Smooth muscle cell of the brain vasculature (primary cell): ENCODE measurements around the gene DBNDD1.
"Not testable (repeated sequence)": the region's sequence is repeated elsewhere in the genome, so short reads cannot be mapped to it uniquely, and the experiment has no call there.

Experiments used
- DNase-seq: peaks from one replicate; pipeline ENCODE4 v3.0.0-alpha.2; 2012; ENCODE audit warnings: low read depth, low spot score

The DBNDD1 gene

DNA sequence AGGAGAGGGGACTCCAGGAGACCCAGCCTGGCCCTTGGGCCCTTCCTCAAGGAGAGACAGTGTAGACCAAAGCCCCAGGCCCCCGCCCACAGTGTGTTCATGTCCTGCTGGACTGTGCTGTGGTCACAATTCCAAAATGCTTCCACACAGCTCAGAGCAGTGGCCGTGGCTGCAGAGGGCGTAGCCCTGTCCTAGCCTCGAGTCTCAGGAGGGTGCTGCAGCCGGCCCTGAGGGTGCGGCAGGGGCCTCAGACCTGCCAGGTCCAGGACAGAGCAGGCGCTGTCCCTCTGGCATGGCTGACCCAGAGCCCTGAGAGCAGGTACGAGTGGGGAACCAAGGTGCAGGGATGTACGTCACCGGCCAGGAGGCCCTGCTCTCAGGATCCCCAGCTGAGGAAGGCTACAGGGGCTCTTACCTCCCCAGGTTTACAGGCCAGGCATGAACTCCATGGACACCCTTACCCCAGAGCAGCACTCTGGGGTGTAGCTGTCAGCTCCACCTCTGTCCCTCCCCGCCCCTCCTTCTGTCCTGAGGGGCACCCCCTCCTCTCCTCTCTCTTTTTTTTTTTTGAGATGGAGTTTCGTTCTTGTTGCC lies 7.3 kb downstream of the DBNDD1 start:
- DNase-seq: no peak

DNA sequence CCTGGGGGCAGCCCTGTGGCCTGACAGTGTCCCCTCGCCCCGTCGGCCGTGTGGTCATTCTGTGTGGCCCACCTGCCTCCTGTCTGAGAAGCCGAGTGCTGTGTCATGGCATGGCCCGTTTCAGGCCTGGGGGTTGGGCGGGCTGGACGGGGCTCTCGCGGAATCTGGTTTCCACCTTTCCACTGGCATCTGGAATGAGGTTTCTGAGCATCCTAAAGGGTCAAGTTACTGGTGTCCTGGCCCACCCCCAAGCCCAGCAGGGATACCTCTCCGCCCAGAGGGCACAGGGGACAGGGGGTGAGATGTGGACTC lies 7.8 kb downstream of the DBNDD1 start:
- no peak for DNase-seq

DNA sequence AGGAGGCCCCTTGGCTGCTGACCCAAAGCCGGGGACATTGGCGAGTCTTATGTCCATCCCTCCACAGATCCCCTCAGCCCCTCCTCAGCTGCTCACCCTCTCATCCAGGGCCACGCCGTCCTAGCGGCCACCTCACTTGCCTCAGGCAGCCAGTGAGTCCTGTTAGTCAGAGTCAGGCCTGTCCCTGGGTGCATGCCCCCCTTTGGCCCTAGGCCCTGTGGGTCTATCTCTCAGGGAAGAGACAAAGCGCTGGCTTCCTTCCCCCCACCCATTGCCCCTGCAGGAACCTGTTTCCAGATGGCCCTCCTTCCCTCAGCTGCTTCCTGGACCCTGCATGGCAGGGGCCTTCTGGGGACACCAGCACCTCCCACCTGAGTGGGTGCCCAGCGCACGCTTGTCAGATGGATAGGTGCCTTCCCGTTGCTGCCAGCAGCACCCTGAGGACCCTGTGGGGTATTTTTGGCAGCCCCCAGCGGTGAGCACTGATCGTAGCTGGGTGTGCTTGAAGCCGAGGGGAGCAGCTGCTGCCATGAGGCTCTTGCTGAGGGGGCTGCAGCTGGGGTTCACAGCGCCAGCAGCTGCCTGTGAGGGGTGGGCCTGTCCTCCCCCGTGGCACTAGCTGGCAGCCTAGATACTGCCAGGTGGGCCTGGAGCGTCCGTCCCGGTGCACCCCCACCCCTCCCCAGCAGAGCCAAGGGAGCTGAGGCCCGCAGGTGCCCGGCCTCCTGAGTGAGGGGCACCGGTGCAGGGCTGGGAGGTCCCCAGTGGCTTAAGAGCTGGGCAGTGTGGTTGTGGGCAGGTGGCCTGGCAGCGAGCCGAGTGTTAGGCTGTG lies 8.4 kb downstream of the DBNDD1 start:
- DNase-seq: no peak

DNA sequence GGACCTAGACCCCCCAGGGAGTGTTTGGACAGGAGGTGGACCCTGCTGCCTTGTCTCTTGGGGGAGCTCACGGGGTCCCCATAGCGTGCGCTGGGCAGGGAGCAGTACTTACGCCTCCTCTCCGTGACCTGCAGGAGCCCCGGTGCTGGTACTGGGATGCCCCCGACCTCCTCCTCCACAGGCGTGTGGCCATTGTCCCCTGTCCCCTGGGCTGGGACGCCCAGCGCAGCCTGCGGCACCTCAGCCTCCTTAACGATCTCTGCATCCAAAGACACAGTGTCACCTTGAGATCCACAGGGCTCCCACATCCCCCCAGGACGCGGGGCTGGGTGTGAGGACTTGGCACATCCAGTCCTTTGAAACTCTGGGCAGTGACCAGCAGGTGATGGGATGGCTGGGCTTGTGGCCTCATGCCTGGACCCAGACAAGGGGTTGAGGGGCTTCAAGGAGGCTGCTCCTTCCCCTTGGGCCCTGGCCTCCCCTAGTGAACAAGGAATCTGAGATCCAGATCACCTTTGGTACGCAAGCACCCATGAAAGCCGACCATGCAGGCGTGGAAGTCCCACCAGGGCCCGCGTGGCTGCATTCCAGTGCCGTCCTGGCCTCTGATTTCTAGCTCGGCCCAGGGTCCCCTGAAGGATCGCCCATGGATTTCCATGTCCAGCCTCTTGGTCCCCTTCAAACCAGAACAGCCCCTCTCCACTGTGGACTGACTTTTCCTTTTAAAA lies 9.9 kb downstream of the DBNDD1 start:
- no peak for DNase-seq

DNA sequence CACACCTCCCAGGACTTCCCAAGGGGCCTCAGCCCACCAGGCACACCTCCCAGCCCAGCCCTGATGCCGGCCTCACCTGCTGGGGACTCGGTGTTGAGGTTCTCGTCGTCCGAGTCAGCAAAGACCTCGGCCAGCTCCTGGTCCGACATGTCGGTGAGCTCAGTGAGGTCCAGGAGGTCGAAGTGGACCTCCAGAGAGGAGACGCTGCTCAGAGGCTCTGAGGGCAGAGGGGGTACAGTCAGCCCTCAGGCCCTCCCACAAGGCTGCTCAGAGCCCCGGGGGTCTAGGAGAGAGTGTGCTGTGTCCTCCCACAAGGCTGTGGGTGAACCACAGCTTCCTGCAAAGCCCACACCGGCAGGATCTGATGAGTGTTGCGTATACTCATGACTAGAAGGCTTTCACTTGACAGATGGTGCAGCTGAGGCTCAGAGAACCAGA lies 10.5 kb downstream of the DBNDD1 start:
- no peak for DNase-seq

DNA sequence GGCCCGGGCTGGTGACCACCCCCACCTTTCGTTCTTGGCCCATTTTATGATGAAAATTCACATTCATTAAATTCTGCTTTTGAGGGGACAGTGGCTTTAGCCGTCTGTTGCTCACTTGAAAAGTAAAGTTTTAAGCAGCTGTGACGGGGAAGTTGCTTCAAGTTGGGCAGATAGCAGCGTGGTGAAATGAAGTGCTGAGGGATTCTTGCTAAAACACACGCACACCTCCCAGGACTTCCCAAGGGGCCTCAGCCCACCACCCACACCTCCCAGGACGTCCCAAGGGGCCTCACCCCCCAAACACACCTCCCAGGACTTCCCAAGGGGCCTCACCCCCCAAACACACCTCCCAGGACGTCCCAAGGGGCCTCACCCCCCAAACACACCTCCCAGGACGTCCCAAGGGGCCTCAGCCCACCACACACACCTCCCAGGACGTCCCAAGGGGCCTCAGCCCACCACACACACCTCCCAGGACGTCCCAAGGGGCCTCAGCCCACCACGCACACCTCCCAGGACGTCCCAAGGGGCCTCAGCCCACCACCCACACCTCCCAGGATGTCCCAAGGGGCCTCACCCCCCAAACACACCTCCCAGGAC lies 11.5 kb downstream of the DBNDD1 start:
- DNase-seq: not testable (repeated sequence)

DNA sequence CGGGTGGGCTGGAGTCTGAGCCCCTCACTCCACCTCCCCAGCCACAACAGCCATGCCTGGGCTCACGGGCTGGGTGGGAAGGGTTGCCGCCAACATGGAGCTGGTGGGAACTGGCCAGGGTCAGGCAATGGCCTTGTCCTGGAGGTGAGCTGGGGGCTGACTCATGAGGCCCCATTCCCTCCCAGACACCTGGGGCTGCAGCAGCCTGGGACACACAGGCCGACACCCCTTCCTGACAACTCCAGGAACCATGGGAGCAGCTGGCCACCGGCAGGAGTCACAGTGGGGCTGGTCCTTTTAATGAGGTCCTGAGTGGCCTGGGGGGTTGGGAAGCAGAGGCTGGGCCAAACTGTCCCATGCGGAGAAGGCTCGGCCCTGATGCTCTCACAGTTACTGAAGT lies 12.2 kb downstream of the DBNDD1 start:
- no peak for DNase-seq

DNA sequence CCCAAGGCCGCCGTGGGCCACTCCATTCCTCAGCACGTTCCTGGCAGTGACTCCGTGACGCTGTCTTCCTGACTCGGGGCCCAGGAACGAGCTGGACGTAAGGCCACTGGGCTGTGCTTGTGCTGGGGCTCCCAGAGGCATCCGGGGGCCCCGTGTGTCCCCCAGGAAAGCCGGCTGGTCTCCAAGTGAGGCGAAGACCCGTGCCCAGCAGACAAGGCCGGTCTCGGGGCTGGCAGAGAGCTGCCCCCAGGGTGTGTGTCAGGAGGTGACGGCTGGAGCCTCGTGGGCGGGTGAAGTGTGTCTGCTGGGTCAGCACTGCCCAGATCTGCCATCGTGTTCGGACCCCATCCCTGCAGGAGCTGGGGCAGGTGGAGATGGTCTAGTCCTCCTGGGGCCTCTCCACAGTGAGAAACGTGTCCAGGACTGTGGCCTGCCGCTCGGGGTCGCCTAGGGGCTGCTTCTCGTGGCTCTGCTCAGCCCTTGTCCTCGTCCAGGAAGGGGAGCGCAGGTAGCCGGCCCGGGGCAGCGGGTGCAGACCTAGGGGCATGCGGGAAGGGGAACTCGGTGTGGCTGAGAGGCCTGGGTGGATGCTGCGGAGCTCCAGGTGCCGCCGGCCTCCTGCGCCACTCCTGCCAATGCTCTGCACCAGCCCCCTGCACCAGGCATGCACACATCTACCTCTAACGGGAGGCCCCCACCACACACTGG lies 13.1 kb downstream of the DBNDD1 start:
- DNase-seq: no peak

DNA sequence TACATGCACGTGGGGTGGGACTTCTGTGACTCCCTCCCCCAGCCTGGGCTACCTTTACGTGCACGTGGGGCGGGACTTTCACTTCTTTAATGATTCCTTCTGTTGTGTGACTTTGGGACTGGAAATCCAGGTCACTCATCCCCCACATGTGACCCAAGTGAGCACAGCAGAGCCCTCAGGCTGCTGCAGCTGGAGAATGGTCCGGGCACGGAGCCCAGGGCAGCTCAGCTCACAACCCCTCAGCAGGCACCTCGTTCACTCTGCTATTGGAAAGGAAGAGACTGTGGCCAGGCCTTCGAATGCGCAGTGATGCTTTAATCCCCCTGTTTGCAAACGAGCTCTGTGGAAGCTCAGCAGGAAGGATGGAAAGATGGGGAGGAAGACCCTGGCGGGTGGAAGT lies 14.7 kb downstream of the DBNDD1 start:
- no peak for DNase-seq

DNA sequence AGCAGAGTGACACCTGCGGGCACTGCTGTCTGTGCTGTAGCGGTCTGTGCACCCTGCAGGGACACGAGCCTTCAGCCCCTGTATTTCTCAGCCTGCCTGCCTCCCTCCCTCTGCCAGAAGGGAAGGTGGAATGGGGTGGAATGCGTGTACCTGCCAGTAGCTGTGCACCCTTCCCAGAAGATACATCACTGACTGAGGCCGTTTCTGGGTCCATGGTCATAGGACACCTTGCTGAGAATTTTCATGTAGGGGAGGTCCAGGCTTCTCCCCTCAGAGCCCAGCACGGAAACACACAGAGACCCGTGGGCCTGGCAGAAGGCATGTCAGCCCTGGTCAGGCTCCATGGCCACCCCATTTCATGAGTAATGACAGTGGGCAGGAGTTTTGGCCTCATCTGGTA lies 16.5 kb downstream of the DBNDD1 start:
- no peak for DNase-seq

DNA sequence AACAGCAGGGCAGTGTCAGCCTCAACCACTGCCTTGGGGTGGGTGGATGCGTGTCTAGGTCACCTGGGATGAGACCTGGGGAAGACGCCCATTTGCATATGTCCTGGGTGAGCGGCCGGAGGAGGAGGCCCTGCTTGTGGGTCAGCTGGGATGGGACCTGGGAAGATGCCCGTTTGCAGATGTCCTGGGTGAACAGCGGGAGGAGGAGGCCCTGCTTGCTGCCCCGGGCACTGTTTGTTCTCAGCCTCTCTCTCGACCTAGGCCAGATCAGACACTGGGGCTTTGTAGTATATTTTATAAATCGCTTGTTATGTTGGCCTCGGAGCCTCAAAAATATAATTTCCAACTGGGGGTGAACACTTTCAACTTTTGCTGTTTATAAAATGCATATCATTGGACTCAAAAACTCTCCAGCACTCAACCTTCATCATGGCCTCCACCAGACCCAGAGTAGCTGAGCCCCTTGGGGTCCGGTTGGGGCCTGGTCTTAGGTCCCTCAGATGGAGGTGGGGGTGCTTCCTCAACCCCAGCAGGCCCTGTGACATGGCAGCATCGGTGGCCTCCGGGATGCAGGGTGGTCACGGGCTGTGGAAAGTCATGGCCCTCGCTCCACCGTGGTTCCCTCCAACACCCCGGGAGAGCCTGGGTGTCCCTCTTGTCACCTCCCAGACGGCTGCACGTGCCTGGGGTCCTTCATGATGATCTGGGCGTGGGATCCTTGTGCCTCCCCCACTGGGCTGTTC lies 17.3 kb downstream of the DBNDD1 start:
- DNase-seq: no peak

DNA sequence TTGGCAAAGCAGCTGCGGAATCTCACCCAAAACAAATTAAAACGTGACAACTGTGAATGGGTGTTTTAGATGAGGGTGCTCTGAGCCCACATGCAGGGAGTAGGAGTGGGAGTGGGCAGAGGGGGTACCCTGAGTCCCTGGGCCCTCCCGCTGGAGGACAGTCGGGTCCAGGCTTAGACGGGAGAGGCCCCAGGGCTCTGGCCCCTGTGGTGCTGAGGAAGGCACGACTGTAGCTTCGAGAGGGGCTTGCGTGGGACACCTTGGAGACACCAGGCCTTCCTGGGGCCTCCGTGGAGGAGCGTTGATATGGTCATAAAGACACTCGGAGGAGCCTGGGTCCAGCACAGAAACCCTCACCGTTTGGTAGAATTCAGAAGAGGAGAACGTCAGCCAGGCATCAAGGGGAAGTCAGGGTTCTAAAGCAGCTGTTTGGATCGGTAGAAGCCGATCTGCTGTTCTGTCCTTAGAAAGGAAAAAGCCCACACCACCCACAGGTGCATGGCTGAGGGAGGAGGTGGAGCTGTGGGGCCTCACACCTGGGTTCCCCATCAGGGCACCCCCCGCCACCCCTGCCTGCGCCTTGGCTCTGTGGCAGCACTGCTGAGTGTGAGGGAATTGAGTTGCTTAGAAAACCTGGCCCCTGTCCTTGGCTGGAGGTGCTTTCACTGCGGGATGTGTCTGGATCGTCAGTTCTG lies 18.4 kb downstream of the DBNDD1 start:
- DNase-seq: no peak

DNA sequence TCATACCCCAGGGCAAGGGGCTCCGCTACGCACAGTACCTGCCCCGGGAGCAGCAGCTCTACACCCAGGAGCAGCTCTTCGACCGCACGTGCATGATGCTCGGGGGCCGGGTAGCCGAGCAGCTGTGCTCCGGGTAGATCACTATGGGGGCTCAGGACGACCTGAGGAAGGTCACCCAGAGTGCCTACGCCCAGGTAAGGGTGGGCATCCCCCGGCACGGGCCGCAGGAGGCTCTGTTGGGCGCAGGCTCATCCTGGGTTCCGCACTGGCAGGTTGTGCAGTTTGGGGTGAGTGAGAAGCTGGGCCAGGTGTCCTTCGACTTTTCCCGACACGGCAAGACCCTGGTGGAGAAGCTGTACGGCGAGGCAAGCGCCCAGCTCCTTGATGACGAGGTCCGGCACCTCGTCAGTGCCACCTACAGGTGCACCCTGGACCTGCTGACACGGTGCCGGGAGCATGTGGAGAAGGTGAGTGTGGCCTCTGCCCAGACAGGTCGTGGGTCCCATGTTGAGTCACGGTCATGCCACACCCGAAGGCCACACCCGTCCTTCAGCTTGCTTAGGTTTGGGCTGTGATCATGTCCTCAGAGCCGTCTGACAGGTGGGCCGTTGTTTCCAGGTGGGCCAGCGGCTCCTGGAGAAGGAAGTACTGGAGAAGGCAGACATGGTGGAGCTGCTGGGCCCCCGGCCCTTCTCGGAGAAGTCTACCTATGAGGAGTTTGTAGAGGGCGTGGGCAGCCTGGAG lies 19.3 kb downstream of the DBNDD1 start:
- DNase-seq: no peak

DNA sequence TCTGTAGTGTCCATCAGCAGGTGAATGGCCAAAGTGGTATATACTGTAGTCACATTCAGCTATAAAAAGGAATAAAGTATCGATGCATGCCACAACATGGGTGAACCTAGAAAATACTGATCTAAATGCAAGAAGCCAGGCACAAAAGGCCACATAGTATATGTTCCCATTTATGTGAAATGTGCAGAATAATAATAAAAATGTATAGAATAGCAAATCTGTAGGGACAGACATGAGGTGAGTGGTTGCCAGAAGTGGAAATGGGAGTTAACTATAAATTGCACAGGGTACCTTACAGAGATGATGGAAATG lies 23.1 kb downstream of the DBNDD1 start:
- DNase-seq: no peak

DNA sequence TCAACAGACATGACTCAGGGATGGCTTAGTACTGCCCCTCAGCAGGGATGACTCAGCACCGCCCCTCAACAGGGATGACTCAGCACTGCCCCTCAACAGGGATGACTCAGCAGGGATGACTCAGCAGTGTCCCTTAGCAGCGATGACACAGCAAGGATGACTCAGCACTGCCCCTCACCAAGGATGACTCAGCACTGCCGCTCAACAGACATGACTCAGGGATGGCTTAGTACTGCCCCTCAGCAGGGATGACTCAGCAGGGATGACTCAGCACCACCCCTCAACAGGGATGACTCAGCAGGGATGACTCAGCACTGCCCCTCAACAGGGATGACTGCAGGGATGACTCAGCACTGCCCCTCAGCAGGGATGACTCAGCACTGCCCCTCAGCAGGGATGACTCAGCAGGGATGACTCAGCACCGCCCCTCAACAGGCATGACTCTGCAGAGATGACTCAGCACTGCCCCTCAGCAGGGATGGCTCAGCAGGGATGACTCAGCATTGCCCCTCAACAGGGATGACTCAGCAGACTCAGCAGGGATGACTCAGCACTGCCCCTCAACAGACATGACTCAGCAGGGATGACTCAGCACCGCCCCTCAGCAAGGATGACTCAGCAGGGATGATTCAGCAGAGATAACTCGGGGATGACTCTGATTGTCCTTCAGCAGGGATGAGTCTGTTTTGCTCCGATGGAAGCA lies 23.6 kb downstream of the DBNDD1 start:
- peak; percentile 17 for DNase-seq

DNA sequence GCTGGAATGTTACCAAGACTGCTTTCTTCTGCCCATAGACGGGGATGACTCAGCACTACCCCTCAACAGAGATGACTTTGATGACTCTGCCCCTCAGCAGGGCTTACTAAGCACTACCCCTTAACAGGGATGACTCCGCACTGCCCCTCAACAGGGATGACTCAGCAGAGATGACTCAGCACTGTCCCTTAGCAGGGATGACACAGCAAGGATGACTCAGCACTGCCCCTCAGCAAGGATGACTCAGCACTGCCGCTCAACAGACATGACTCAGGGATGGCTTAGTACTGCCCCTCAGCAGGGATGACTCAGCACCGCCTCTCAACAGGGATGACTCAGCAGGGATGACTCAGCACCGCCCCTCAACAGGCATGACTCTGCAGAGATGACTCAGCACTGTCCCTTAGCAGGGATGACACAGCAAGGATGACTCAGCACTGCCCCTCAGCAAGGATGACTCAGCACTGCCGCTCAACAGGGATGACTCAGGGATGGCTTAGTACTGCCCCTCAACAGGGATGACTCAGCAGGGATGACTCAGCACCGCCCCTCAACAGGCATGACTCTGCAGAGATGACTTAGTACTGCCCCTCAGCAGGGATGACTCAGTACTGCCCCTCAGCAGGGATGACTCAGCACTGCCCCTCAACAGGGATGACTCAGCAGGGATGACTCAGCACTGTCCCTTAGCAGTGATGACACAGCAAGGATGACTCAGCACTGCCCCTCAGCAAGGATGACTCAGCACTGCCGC lies 24.4 kb downstream of the DBNDD1 start:
- DNase-seq: peak; percentile 9

DNA sequence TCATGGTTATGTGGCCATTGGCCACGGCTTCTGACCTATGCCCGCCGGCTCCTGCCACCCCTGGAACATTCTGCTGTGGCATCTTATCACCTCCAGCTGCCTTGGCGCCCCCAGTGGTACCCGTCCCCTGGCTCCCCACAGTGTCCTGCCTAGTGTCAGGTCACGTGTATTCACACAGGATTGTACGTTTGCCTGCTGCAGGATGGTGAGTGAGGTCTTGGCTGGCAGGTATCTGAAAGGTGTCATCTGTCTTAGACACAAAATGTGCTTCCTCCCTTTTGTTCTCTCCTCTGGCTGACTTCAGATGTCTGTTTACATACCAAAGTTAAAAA lies 24.9 kb downstream of the DBNDD1 start:
- DNase-seq: no peak

DNA sequence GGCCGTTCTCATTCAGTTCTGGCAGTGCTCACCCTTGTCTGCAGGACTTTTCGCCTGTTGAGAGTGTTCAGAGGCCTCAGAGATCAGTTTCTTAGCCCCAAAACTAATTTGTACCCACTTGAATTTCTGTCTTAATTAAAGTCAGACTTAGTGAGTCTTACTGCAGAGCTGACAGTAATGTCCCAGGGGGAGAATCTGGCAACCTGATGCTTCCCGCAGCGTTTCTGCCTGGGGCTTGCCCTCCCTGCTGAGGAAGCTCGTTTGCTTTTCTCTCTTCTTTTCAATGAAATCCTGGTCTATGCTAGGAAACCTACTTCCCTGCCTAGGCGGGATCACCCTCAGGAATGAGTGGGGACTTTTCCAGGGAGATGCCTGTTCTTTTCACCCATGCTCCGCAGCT lies 25.3 kb downstream of the DBNDD1 start:
- no peak for DNase-seq

DNA sequence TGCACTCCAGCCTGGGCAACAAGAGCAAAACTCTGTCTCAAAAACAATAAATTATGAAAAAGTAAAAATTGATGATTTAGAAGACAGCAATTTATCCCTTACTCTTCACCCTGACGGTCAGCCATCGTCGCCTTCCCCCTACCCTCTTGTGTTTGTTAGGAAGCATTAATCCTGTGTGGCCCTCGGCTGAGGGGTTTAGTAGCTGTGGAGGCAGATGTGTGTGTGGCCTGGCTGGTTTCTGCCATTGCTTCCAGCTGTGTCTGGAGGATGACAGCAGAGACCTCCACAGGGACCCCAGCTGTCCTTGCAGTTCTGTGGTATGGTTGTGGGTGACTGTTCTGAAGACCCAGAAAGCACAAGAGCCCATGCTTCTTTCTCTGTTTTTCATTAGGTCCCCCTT lies 25.9 kb downstream of the DBNDD1 start:
- DNase-seq: no peak
